Fibroblast of mammary gland (primary cell): ENCODE data around the gene USH2A.

Experiments used
- DNase-seq: peaks from one replicate; pipeline ENCODE4 v3.0.0-alpha.2; 2010; ENCODE audit warnings: low read depth
- H3K4me3 ChIP-seq: 2 replicates; pipeline ENCODE4 v1.5.1; 2011; ENCODE audit warnings: low read depth, mild to moderate bottlenecking, low read length, moderate library complexity; ENCODE audit not compliant: control insufficient read depth
- CTCF ChIP-seq: conservative IDR thresholded peaks from 2 replicates; pipeline ENCODE4 v1.5.1; 2011; ENCODE audit warnings: low read depth, low read length, inconsistent platforms; ENCODE audit not compliant: control insufficient read depth, insufficient read depth

Gene USH2A

GRCh38 chr1:216258856-216259255 is 164.4 kb downstream of the USH2A start:
- H3K4me3 ChIP-seq: no peak overlapping the region
- TF ChIP-seq CTCF: no peak
- no peak for DNase-seq

GRCh38 chr1:216258386-216258785 is 164.9 kb downstream of the USH2A start:
- no peak overlapping the region for H3K4me3 ChIP-seq
- TF ChIP-seq CTCF: no peak
- no peak for DNase-seq

- no peak for DNase-seq
- no peak overlapping the region for H3K4me3 ChIP-seq
- no peak for TF ChIP-seq CTCF
These were observed 172.4 kb downstream of the USH2A start for GRCh38 chr1:216250861-216251260.

GRCh38 chr1:216248628-216249027 is 174.6 kb downstream of the USH2A start:
- no peak for DNase-seq
- no peak overlapping the region for H3K4me3 ChIP-seq
- no peak for TF ChIP-seq CTCF

GRCh38 chr1:216247937-216248336 is 175.3 kb downstream of the USH2A start:
- H3K4me3 ChIP-seq: no peak overlapping the region
- no peak for DNase-seq
- TF ChIP-seq CTCF: no peak

GRCh38 chr1:216246577-216247203 is 176.6 kb downstream of the USH2A start:
- TF ChIP-seq CTCF: no peak
- no peak for DNase-seq
- no peak overlapping the region for H3K4me3 ChIP-seq

GRCh38 chr1:216238844-216239243 is 184.4 kb downstream of the USH2A start:
- no peak overlapping the region for H3K4me3 ChIP-seq
- TF ChIP-seq CTCF: no peak
- DNase-seq: no peak
